Amniotic stem cell (primary cell): ENCODE measurements around the gene PRKCA.
A peak's percentile ranks its signal among the peaks of the same experiment; 100 is the strongest.

Experiments
- DNase-seq: peaks from one replicate; lab custom pipeline; 2025; lab: John Stamatoyannopoulos, UW

Gene PRKCA

DNA sequence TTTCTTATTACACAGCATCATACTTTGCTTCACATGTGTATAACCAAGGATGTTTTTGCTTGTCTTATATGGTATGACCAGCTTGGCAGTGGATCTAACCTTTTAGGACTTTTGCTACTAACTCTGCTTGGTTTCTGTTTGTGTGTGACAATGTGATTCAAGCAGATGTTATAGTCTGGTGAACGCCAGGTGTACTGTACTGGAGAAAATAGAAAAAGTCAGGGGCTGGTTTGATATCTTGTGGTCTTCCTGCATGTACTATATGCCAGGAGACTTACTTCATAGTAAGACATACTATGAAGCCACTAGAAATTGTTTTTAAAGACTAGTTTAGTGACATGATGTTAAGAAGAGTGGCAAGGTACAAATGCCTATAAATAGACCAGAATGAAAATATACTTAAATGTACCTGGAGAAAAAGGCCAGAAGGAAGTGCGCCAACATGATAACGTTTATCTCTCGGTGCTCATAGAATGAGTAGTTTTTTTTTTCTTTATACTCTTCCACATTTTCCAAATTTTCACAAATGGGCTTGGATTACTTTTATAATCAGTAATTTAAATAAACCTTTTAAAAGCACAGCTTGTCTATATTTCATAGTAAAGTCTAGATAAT, 112.3 kb downstream of the PRKCA start:
- DNase-seq: no peak

DNA sequence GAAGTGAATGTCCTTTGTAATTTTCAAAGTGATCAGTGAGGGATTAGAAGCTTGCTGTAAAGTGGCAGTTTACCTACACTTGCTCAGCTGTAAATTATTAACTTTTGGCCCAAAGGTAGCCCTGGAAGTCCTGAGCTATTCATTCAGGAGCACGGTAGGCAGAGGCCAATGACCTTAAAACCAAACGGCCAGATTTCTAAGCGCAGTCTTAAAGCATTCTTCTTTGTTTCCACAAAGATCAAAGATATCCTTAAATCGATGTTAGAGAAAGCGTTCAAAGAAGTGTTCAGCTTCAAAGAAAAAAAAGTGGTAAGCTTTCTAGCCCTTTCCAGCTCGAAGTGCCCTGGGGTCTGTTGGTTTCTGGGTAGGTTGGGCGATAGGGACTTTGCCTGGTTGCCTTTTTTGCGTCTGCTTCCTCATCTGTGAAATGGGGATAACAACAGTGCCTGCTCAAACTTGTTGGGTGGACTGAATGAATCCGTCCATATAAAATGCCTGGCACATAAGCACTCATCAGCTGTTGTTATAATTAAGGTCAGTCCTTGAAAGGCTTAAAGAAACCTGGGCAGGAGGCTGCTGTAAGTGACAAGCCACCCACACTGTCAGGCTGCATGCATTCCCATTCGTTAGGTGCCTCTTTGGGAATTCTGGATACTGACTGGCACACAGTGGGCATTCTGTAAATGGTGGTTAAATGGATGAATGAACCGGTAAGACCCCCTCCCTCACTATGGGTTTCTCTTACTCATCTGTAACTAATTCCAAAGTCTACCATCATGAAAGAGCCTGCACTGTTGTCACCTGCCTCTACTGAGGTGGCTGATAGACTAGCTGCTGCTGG, 113.2 kb downstream of the PRKCA start:
- no peak for DNase-seq

DNA sequence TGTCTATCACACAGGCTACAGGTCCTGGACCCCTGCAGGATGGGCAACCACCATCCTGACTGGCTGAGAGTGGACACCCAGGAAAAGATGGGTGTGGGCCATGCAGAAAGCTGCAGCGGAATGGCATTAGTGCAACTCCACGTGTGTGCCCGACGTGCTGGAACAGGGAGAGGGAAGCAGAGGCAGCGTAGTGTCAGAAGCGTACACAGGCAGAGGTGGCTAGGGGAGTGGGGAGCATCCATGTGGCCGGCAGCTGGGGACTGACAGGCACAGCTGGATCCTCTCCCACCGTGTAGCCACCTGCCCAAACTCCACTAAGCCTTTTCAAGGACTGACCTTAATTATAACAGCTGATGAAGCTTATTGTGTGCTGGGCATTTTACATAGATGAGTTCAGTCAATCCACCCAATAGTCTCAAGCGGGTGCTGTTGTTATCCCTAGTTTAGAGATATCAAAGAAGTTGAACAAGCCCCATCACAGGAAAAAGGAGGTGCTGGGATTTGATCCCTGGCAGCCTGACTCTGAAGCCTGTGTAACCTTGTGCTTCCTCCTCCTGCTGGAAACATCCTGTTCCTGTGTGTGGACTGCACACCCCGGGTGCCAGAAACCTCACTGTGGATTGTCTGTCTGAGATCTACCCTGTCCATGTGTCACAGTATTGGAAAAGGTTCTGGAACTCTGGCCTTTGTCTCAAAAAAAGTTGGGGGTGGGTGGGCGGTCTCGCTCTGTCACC, 114.0 kb downstream of the PRKCA start:
- DNase-seq: no peak

DNA sequence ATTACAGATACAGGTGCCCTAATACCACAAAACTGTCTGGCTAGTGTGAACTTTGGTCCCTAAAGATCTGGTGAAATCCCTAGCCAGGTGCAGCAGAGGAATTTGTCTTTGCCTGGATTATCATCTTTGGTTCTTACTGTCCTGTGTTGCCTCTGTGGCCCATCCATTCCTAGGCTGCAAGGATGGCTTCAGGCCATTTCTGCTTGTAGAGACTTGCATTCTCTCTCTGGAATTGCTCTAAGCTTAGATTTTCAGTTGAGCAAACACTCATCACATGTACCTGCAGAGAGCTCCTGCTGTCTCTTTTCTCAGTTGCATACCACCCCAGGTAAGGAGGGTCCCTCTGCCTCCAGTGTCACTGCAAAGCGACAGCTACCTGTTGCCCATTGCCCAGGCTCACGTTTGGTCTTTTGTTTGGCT, 114.9 kb downstream of the PRKCA start:
- DNase-seq: no peak

DNA sequence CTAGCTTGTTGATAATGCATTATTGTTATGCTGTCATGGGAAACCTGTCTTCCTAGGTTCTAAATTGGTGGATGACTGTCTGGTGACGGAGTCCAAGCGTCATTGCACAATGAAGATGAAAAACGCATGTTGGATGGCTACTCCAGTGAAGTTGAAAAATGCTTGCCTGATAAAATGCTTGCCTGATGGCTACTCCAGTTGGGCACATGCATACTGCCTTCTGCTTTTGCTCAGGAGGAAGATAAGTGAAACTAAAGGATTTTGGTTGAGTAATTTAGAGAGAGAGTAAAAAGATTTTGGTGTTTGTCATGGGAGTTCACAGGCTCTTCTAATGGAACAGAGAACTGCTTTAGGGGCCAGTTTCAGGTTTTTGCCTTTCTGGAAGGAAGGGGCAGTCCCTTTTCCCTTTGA, 118.6 kb downstream of the PRKCA start:
- DNase-seq: no peak

DNA sequence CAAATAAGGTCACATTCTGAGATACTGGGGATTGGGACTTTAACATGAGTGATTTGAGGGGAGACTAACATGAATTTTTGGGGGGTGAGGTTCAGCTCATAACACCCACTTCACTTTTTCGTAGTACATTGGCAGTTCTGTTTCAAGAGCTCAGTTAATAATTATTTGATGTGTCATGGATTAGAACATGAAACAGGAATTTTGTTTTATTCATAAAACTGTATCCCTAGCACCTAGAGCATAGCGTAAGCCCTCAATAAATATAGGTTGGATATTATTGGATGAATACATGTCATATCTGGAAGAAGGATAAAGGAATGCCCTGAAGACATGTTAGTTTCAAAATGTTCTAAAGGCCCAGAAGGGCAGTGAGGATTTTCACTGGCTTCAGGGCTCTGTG, 119.8 kb downstream of the PRKCA start:
- DNase-seq: no peak

DNA sequence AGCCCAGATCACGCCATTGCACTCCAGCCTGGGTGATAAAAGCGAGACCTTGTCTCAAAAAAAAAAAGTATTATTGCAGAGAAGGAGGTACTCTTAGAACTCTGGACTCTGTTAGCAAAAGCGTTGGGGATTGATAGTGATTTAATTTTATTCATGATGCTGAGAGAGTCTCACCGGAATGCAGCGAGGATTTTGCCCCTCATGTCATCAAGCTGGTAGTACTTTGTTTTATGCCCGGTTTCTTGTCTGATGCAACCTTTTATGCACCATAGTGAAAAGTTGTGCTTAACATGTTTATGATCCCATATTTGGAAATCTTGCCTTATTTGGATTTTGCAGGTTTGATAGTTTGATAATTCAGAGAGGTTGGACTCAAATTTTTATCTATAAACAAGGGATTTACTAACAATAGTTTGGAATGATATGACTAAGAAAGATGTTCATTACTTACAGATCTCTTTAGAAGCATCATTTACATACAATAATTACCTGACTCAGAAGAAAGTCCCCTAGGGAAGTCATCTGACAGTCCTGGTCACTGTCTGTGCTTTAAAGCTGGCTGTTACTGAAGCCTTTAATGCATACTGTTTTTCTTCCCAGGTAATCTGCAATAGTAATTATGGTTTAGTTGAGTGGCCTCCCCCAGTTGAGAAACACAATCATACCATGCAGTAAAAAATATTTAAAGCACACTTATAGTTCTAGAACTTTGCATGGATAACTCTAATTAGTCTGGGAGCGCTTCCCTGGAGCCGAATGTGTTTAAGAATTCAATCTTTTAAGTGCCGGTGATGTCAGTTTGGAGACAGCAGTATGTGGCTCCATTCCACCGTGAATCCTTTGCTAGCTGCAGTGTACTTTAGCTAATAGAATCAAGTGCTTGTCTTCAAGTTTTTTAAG, 120.9 kb downstream of the PRKCA start:
- DNase-seq: no peak

DNA sequence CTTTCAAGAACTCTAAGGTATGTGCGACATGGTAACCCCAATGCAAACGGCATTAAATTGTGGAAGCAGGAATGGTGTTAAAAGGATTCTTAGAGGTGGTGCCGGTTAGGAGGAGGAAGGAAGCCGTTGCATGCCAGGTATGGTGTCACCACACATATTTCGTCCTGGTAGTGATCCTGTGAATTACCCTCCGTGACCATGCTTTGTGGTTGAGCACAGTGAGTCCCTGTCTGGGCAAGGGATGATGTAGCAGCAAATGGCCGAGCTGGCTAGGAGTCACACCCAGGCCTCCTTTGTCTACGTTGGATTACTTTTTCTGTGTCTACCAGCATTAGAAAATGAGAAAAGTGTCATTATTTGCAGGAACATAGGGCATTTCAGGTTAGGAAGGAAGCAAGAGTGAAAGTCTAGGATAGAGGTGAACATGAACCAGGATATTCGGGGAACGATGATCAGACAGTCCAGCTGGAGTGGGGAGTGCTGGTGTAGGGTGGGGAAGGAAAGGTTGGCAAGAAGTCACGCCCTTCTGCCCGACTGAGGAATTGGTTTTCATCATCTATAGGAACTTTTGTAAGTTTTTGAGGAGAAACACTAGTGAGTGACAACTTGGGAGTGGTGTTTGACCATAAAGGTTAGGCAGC, 123.5 kb downstream of the PRKCA start:
- no peak for DNase-seq

DNA sequence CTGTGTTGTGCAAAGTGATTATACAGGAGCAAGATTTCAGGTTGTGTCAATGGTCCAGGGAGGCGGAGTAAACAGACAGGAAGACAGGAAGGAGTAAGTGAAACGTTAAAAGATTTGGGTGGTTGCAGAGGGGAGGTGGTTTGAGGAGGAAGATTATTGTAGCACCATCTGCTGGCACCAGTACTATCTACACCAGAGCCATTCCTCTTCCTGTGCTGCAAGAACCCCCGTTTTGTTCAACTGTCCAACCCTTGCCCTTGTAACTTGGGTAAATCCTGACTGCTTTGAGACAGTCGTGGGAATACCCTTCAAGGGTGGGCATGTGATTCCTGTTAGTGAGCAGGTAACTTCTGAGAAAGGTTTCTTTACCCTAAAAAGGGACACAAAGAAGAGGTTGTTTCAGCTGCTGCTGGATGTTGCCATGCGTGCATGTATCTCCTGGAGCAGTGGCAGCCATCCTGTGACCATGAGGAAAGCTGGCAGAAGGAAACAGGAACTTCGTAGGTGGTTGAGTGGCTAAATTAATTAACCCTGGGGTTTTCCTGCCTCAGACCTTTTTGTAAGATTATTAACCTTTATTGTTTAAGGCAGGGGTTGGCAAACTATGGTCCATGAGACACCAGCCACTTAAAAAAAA, 124.1 kb downstream of the PRKCA start:
- no peak for DNase-seq

DNA sequence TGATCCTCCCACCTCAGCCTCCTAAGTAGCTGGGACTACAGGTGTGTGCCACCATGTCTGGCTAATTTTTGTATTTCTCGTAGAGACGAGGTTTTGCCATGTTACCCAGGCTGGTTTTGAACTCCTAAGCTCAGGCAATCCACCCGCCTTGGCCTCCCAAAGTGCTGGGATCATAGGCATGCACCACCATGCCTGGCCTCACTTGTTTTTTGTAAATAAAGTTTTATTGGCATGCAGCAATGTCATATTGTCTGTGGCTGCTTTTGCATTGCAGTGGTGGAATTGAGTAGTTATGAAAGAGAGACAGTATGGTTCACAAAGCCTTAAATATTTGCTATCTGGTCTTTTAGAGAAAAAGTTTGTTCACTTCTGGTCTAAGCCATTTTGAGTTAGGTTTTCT, 124.7 kb downstream of the PRKCA start:
- DNase-seq: no peak

DNA sequence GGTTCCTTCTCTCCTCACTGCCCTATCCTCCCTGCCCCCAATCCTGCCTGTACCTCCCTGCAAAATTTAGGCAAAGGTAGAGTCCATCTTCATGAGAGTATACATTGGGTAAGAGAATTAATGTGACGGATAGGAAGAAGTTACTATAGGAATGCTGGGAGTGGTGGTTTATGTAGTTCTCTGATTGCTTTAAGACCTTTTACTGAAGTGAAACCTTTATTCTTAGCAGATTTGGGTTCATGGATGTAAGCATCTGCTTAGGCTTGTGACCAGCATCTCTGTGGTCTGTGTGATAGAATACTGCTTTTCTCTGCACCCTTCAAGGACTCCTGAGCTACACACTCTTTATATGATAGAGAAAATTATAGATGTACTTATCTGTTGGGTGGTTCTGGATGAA, 127.3 kb downstream of the PRKCA start:
- no peak for DNase-seq

DNA sequence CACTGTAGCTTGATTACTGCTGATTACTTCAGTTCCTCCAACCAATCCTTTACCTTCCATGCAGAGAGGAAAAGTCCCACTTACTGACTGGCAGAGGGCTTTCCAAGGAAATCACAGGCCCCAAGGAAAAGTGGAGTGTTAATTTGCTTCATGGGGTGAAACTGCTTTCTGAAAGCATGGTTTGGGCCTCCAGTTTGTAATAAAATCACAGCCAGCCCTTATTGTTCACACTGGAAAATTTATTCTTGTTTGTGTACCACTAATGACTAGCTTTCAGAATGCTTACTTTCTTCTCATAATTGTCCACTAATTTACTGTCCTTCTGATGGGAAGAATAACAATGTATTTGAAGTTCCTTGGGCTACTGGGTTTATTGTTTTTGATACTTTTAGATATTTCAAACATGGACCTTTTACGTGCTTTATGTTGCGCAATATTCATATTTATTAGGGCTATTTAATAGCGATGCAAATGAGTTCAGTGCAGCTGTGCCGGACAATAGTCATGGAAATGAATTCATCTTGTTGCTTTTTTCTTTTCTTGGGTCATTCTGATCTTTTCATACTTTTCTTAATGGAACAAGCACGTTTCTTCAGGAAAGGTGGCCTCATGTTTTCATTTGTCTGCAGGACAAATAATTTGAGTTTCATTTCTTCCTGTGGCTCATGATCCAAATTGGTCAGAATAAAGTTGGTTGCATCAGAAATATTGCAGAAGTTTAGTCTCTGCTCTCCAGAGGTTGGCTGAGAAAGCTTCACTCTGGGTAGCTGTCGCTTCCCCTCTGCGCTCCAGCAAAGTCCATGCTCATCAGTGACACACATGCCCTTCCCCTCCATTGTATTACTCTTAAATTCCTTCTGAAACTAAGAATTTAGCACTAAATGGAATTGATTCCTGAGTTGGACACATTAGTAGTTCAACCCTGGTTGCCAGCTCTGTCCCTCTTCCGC, 128.7 kb downstream of the PRKCA start:
- DNase-seq: no peak

DNA sequence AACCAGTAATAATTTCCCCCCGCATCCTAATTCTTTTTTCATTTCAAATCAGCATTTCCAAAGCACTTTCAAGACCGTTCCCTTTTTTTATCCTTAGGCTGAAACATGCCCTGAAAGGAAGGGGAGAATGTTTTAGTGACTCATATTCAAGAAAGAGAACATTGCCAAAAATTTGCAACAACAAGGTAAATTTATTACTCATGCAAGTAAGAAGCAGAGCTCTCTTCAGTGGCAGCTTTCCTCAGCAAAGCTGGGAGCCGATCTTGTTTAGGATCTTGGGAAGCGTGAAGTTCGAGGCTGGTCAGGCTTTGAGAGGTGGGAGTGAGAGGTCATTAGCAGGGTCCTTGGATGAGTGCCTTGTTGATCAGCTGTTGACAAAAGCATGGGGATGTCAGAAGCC, 129.5 kb downstream of the PRKCA start:
- DNase-seq: peak; percentile 84

DNA sequence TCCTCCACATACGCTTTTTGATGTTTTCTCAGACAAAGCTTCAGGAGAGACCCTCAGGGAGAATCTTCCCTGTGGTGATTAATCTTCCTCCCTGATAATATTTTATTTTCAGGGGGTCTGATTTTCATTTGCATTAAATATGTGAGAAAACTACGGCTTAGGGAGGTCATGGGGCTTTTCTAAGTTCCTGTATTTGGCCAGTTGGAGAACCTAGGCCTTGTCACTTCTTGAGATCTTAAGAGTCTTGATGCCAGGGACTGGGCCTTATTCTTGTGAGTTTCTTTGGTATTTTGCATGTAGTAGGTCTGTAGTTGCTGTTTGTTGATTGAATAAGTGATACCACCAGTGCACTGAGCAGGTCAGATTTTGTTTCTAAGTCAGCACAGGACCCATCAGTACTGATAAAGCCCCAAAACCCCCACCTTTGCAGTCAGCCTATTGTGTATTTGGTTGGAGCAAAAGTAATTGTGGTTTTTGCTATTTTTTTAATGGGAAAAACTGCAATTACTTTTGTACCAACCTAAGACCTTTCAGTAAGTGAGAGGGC, 130.1 kb downstream of the PRKCA start:
- no peak for DNase-seq

DNA sequence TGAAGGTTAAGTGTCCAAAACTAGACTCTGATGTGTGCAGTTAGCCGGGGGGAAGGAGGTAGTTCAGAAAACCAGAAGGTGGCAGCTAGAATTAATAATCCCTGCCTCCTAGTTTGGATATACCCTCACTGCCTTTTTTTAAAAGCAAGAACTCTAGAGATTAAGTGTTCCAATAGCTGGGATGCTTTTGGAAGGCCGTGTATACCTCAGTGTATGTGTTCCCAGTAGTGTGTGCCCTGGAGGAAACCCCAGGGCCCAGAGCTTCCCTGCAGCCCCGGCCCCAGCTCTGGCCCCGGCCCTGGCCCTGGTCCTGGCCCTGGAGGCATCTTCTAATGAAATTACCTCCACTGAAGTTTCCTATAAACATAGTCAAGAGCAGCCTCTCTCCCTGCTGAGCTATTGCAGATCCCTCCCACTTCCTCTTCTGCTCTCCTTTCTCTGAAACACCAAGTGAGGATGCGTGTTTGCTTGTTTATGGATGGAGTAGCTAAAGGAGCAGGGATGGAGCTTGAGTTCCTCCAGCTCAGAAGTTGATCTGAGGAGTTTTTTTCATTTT, 130.7 kb downstream of the PRKCA start:
- no peak for DNase-seq

DNA sequence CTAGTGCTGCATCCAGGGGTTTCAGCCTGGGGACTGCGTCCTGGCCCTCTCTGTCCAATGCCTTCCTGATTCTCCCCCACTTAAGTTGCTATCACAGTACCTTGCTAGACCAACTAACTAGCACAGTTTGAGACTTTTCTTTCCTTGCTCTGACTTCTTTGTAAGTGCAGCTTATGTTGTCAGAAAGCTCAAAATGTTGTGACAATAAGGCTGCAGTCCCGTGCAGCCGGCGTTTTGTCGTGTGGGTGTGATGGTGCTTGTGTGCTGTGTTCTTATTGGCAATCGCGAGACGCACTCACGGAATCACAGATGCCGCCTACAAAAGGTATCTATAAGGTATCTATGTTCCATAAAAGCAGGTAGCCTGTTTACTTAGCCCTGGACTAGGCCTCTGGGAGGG, 132.8 kb downstream of the PRKCA start:
- no peak for DNase-seq

DNA sequence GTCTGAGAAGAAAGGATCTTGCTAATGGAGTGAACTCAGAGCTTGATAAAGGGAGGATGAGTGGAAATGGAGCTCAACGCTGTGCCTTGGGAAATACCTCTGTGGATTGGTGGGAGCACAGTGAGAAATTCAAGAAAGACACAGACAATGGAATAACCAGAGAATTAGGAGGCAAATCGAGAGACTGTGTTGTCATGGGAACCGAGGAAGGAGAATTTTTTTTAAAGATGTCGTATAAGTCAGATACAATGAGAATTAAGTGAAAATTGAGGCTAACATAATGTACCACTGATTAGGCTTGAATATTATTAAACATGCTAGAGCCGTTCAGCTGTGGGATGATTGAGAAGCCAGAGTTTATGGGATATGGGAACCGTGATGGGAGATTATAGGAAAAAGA, 134.2 kb downstream of the PRKCA start:
- no peak for DNase-seq

DNA sequence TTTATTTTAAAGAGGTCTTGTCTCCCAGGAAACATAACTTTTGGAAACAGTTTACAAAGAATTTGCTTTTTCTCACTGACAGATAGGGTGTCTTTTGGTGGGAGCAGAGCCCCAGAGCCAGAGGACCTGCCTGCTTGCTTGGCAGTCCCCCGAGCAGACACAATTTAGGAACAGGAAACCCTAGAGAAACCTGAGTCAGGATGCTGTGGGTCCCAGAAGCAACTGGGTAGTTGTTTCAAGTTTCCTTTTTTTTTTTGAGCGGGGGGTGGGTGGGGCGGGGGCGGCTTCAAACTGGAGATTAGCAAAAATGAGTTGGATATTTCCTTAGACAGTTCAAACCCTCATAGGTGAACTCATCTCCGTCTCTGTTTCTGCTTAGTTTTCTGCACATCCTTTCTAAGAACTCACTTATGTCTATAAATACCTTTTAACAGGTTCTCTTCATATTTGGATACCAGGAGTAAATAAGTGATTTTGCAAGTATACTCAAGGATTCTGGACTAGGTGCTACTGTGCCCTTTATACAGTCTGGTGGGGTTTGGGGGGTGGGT, 135.1 kb downstream of the PRKCA start:
- no peak for DNase-seq

DNA sequence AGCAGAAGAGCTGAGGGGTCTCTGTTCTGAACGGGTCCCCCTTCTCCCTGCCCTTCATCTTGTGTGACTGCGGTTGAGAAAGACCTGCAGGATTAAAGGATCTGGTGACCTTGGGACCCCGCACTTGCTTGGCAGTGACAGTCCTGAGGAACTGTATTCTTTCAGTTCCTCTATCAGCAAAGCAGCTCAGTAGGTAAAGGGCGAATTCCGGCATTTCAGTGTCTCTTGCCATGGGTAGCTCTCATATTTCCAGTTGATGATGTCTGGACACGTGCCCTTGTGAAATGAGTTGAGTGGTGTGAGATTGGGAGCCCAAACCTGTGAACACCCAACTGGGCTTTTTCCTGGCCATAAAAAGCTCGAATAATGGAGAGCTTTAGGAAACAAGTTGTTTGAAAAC, 135.7 kb downstream of the PRKCA start:
- DNase-seq: no peak
